IMR-90 (cell line): Measurements from ENCODE around the gene EXD2. TPM values are rescaled to one million over a fixed set of nuclear protein-coding genes. Genes with fewer than 3 reads are reported as not detected.

ENCODE experiments used
- ATAC-seq: fragments of 200-7000 bp; cut with Tn5 transposase; 2 replicates; pipeline ENCODE4 v1.9.1; 2020; ENCODE audit warnings: low read depth, mild to moderate bottlenecking, moderate library complexity
- BruUV-seq: library from RNA; stranded (reverse); fragments of 400-500 nt; replicated peaks from 2 replicates; lab custom pipeline; 2021; lab: Mats Ljungman, UMichigan
- CTCF ChIA-PET: fragments of 300-600 bp; formaldehyde crosslinking; extraction: SDS; loops from one replicate; lab custom pipeline; 2021; ENCODE audit warnings: antibody characterized with exemption; lab: Yijun Ruan, JAX
- POLR2A ChIA-PET: fragments of 300-600 bp; sonication (Branson Sonifier 250); formaldehyde crosslinking; loops from one replicate; lab custom pipeline; 2022; ENCODE audit warnings: antibody characterized with exemption; ENCODE audit not compliant: unreplicated experiment; lab: Charles Lee
- DNase-seq: peaks from one replicate; pipeline ENCODE4 v3.0.0; 2013
- H2AFZ ChIP-seq: replicated peaks from 2 replicates; pipeline ENCODE3; 2013; ENCODE audit warnings: low read length, mild to moderate bottlenecking; ENCODE audit not compliant: poor library complexity
- H2AK5ac ChIP-seq: 2 replicates; pipeline ENCODE4 v1.6.1; 2013; ENCODE audit warnings: low read depth, low read length, inconsistent platforms
- H2AK9ac ChIP-seq: replicated peaks from 2 replicates; pipeline ENCODE3; 2013; ENCODE audit warnings: mild to moderate bottlenecking, low read depth, low read length, moderate library complexity; ENCODE audit not compliant: poor library complexity
- H2BK120ac ChIP-seq: 2 replicates; pipeline ENCODE4 v1.6.1; 2013; ENCODE audit warnings: low read depth, low read length, inconsistent platforms
- H2BK15ac ChIP-seq: 3 replicates; pipeline ENCODE4 v1.6.1; 2013; ENCODE audit warnings: low read depth, low read length, inconsistent platforms
- H2BK20ac ChIP-seq: 2 replicates; pipeline ENCODE4 v1.6.1; 2013; ENCODE audit warnings: low read depth, mild to moderate bottlenecking, inconsistent platforms, low read length, moderate library complexity
- H2BK5ac ChIP-seq: 2 replicates; pipeline ENCODE4 v1.6.1; 2013; ENCODE audit warnings: mild to moderate bottlenecking, low read depth, low read length, inconsistent platforms; ENCODE audit not compliant: poor library complexity, severe bottlenecking
- H3K14ac ChIP-seq: replicated peaks from 2 replicates; pipeline ENCODE4 v1.6.1; 2013; ENCODE audit warnings: low read depth, low read length, inconsistent platforms
- H3K18ac ChIP-seq: 2 replicates; pipeline ENCODE4 v1.6.1; 2013; ENCODE audit warnings: low read depth, low read length, control low read depth
- H3K23ac ChIP-seq: 2 replicates; pipeline ENCODE4 v1.6.1; 2013; ENCODE audit warnings: low read depth, low read length, inconsistent platforms
- H3K27ac ChIP-seq: 2 replicates; pipeline ENCODE4 v1.5.1; 2013; ENCODE audit warnings: mild to moderate bottlenecking, control low read depth, low read length; ENCODE audit not compliant: insufficient read depth
- H3K27me3 ChIP-seq: 2 replicates; pipeline ENCODE4 v1.6.1; 2013; ENCODE audit warnings: low read length; ENCODE audit not compliant: control insufficient read depth, insufficient read depth
- H3K36me3 ChIP-seq: 2 replicates; pipeline ENCODE4 v1.6.1; 2013; ENCODE audit warnings: low read length, mixed read lengths; ENCODE audit not compliant: control insufficient read depth, insufficient read depth
- H3K4ac ChIP-seq: 2 replicates; pipeline ENCODE4 v1.6.1; 2013; ENCODE audit warnings: low read depth, low read length, inconsistent platforms
- H3K4me1 ChIP-seq: 2 replicates; pipeline ENCODE4 v1.6.1; 2013; ENCODE audit warnings: low read length, mixed read lengths; ENCODE audit not compliant: control insufficient read depth, insufficient read depth
- H3K4me2 ChIP-seq: 2 replicates; pipeline ENCODE4 v1.6.1; 2013; ENCODE audit warnings: low read depth, mild to moderate bottlenecking, control low read depth, low read length, moderate library complexity
- H3K4me3 ChIP-seq: 2 replicates; pipeline ENCODE4 v1.5.1; 2013; ENCODE audit warnings: low read depth, mild to moderate bottlenecking, control low read depth, low read length, moderate library complexity; ENCODE audit not compliant: insufficient read depth
- H3K56ac ChIP-seq: 2 replicates; pipeline ENCODE4 v1.6.1; 2013; ENCODE audit warnings: low read length, inconsistent platforms; ENCODE audit not compliant: insufficient read depth; ENCODE audit errors: extremely low read depth
- H3K79me1 ChIP-seq, 2 experiments: 2 replicates each; pipeline ENCODE4 v1.6.1; 2013; ENCODE audit warnings: low read length in 2 of 2, inconsistent platforms in 1 of 2, low read depth in 1 of 2
- H3K9ac ChIP-seq: 2 replicates; pipeline ENCODE4 v1.6.1; 2013; ENCODE audit warnings: low read depth, low read length, control low read depth
- H3K9me1 ChIP-seq: 2 replicates; pipeline ENCODE4 v1.6.1; 2013; ENCODE audit warnings: low read length, inconsistent platforms; ENCODE audit not compliant: insufficient read depth
- H3K9me3 ChIP-seq: 2 replicates; pipeline ENCODE4 v1.6.1; 2013; ENCODE audit warnings: low read length; ENCODE audit not compliant: control insufficient read depth, insufficient read depth
- H4K20me1 ChIP-seq: 2 replicates; pipeline ENCODE4 v1.6.1; 2013; ENCODE audit warnings: low read length, inconsistent platforms; ENCODE audit not compliant: insufficient read depth
- H4K5ac ChIP-seq: 2 replicates; pipeline ENCODE4 v1.6.1; 2013; ENCODE audit warnings: mild to moderate bottlenecking, low read depth, low read length, control low read depth
- H4K8ac ChIP-seq, 2 experiments: 2 replicates each; pipeline ENCODE4 v1.6.1; 2013; ENCODE audit warnings: low read depth in 2 of 2, low read length in 2 of 2, control low read depth in 1 of 2, inconsistent platforms in 1 of 2
- H4K91ac ChIP-seq: 2 replicates; pipeline ENCODE4 v1.6.1; 2013; ENCODE audit warnings: low read depth, low read length, inconsistent platforms; ENCODE audit not compliant: insufficient read depth
- BHLHE40 ChIP-seq: fragments of 150-350 bp; IDR thresholded peaks from 2 replicates; pipeline ENCODE4 v1.6.1; 2016; ENCODE audit warnings: mild to moderate bottlenecking, low read depth, low read length
- CHD1 ChIP-seq: IDR thresholded peaks from 2 replicates; pipeline ENCODE4 v1.6.1; 2012; ENCODE audit warnings: low read depth, low read length, improper control_type of control experiment
- FOS ChIP-seq: fragments of 150-350 bp; IDR thresholded peaks from 2 replicates; pipeline ENCODE4 v1.6.1; 2016; ENCODE audit warnings: low read depth, low read length
- MAFK ChIP-seq: IDR thresholded peaks from 2 replicates; pipeline ENCODE4 v1.6.1; 2012; ENCODE audit warnings: low read depth, low read length, improper control_type of control experiment
- MAZ ChIP-seq: IDR thresholded peaks from 2 replicates; pipeline ENCODE4 v1.6.1; 2012; ENCODE audit warnings: low read depth, mild to moderate bottlenecking, low read length, improper control_type of control experiment, moderate library complexity, borderline replicate concordance
- MXI1 ChIP-seq: IDR thresholded peaks from 2 replicates; pipeline ENCODE4 v1.6.1; 2012; ENCODE audit warnings: low read depth, mild to moderate bottlenecking, low read length, moderate library complexity, borderline replicate concordance
- RCOR1 ChIP-seq: IDR thresholded peaks from 2 replicates; pipeline ENCODE4 v1.6.1; 2012; ENCODE audit warnings: mild to moderate bottlenecking, low read length, improper control_type of control experiment; ENCODE audit not compliant: insufficient replicate concordance
- RFX5 ChIP-seq: IDR thresholded peaks from 2 replicates; pipeline ENCODE4 v1.8.0; 2012; ENCODE audit warnings: low read depth, mild to moderate bottlenecking, low read length, moderate library complexity
- SMC3 ChIP-seq: fragments of 150-350 bp; IDR thresholded peaks from 2 replicates; pipeline ENCODE4 v1.6.1; 2016; ENCODE audit warnings: low read depth, mild to moderate bottlenecking, antibody characterized with exemption, low read length, moderate library complexity
- WGBS, 2 experiments: methylation state at CpG; one replicate each; pipeline versions ENCODE4 v1.1.5 to v1.1.7; 2013; ENCODE audit warnings: missing lambda C conversion rate in 2 of 2; ENCODE audit not compliant: insufficient read length in 1 of 2; ENCODE audit errors: extremely low coverage in 2 of 2; 5-methylcytosine and 5-hydroxymethylcytosine counted together
- dilution Hi-C: fragments of 300-500 bp; cut with HindIII; formaldehyde crosslinking; loops from one replicate; pipeline ENCODE4 v1.14.3; 2018; ENCODE audit warnings: low sequenced_read_pairs; ENCODE audit not compliant: unreplicated experiment
- in situ Hi-C: fragments of 300-500 bp; cut with MboI; formaldehyde crosslinking; loops from 3 replicates; pipeline ENCODE4 v1.14.3; 2019; ENCODE audit warnings: low sequenced_read_pairs, inconsistent platforms, mixed read lengths
- intact Hi-C: fragments of 100-400 bp; cut with micrococcal nuclease; formaldehyde crosslinking; loops from 2 replicates; pipeline ENCODE4 v1.10.0; 2022
- polyA plus RNA-seq, 3 experiments: library from polyadenylated mRNA; depleted of rRNA; stranded (reverse); fragments of >200 nt; gene quantifications; 2 replicates each; pipeline ENCODE4 v1.2.3, GENCODE V29; 2012; ENCODE audit warnings: low replicate concordance in 1 of 3
- total RNA-seq: library from RNA; depleted of rRNA; stranded (reverse); fragments of >200 nt; gene quantifications from 2 replicates; pipeline ENCODE4 v1.2.3, GENCODE V29; 2012
- TF ChIP-seq, protein P1 (sequence below): fragments of 150-350 bp; IDR thresholded peaks from 2 replicates; pipeline ENCODE4 v1.6.1; 2017; ENCODE audit warnings: mild to moderate bottlenecking, antibody characterized with exemption, low read length, low read depth
- TF ChIP-seq, protein P2 (sequence below): conservative IDR thresholded peaks from 2 replicates; pipeline ENCODE4 v1.5.1; 2012; ENCODE audit warnings: mild to moderate bottlenecking, low read depth, low read length, improper control_type of control experiment
- TF ChIP-seq, protein P3 (sequence below): fragments of 150-350 bp; IDR thresholded peaks from 2 replicates; pipeline ENCODE4 v1.6.1; 2016; ENCODE audit warnings: low read depth, mild to moderate bottlenecking, low read length, moderate library complexity, borderline replicate concordance

The EXD2 gene
- total and polyA plus RNA-seq, 2 of the 4 experiments (the other 2 are of a cell fraction) = 11.0 to 13.3 TPM

DNA sequence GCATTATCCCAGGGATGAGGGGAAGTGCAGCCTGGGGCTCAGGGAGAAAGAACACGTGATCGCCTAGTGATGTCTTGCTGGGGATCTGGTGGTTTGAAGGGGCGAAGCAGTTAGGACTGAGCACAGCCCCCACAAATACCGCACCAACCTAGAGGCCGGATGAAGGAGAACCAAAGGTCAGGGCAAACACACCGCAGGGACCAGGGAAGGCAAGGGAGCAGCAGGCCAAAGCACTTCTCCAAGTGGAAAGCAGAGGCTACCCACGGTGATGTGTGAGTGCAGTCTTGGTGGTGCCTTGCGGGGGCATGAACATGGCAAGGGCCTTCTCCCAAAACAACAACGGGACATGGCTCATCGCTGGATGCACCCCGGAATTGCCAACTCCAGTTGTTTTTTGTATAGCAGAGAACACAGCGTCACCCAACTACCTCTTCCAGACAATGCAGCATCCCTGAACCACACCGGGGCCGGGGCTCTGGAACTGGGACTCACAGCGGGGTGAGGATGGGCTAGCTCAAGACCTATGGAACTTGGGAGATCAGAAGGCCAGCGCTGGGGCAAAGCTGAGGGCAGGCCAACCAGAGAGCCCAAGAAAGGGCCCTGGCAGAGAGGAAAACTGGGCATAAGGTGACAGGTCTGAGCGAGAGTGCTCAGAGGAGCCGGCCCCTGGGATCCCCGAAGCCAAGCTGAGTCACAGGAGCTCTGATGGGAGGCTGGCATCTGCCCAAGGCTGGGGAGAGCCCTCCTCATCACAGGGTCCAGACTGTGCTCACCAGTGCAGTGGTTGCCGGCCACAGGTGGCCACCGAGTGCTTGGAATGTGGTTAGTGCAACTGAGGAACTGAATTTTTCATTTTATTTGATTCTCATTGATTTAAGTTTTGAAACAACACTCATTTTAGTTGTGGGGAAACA lies 79.8 kb downstream of the EXD2 start (continued):
- TF ChIP-seq, protein P1, sequence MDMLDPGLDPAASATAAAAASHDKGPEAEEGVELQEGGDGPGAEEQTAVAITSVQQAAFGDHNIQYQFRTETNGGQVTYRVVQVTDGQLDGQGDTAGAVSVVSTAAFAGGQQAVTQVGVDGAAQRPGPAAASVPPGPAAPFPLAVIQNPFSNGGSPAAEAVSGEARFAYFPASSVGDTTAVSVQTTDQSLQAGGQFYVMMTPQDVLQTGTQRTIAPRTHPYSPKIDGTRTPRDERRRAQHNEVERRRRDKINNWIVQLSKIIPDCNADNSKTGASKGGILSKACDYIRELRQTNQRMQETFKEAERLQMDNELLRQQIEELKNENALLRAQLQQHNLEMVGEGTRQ = no peak

DNA sequence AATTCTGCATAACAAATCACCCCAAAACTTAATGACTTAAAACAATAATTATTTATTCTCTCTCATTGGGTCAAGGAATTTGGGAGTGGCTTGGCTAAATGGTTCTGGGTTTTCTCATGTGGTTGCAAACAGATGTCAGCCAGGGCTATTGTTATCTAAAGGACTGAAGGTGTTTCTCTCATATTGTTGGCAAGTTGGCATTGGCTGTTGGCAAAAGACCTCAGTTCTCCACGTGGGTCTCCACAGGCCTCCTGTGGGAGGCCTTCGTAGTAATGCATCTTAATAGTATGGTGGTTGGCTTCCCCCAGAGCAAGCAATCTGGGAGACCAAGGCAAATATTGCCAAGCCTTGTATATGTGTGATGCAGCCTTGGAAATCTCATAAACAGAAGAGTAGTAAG lies 83.0 kb downstream of the EXD2 start:
- Histone ChIP-seq H4K20me1 (no peaks in the 10 kb centered on the region), H2AK5ac (no peak overlapping the region), H4K91ac (no peak overlapping the region), H3K4me3 (no peak overlapping the region), H2BK5ac (no peak overlapping the region), H3K14ac (no peak overlapping the region), H3K4ac (no peak overlapping the region), H3K23ac (no peak overlapping the region), H3K79me1 (peaks cover 0 to 4% of the 10 kb centered on the region in 2 experiments; a peak in 1 of 4 replicates), H3K27ac (no peak overlapping the region), H2BK15ac (no peak overlapping the region), H3K9me1 (peaks cover 4% of the 10 kb centered on the region), H3K18ac (no peak overlapping the region), H3K27me3 (peaks cover 10% of the 10 kb centered on the region), H3K9ac (no peak overlapping the region), H2BK120ac (no peak overlapping the region), H3K56ac (no peak overlapping the region), H2AFZ (no peak overlapping the region), H3K4me2 (no peak overlapping the region), H2BK20ac (no peak overlapping the region), H3K9me3 (no peaks in the 10 kb centered on the region), H4K8ac (no peak overlapping the region), H3K4me1 (no peaks in the 10 kb centered on the region), H3K36me3 (no peaks in the 10 kb centered on the region), H2AK9ac (no peak overlapping the region), H4K5ac (no peak overlapping the region)
- DNase-seq = no peak
- in situ Hi-C loops (loop anchor here (25.0 kb wide), 1 partner anchor 463 kb away; no protein-coding TSS in a partner anchor), intact Hi-C loops (no loop called here), dilution Hi-C loops (no loop called here)
- 0% methylated on average over 1 of the region's 2 CpGs; no CpG with 5 or more reads in 1 of the 2 experiments for WGBS, 2 experiments
- ATAC-seq = no peak
- POLR2A ChIA-PET = no interaction called here
- CTCF ChIA-PET = no interaction called here
- no TSS peak for BruUV-seq
- TF ChIP-seq, protein P2, sequence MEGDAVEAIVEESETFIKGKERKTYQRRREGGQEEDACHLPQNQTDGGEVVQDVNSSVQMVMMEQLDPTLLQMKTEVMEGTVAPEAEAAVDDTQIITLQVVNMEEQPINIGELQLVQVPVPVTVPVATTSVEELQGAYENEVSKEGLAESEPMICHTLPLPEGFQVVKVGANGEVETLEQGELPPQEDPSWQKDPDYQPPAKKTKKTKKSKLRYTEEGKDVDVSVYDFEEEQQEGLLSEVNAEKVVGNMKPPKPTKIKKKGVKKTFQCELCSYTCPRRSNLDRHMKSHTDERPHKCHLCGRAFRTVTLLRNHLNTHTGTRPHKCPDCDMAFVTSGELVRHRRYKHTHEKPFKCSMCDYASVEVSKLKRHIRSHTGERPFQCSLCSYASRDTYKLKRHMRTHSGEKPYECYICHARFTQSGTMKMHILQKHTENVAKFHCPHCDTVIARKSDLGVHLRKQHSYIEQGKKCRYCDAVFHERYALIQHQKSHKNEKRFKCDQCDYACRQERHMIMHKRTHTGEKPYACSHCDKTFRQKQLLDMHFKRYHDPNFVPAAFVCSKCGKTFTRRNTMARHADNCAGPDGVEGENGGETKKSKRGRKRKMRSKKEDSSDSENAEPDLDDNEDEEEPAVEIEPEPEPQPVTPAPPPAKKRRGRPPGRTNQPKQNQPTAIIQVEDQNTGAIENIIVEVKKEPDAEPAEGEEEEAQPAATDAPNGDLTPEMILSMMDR = no peak
- no peak for TF ChIP-seq BHLHE40
- TF ChIP-seq, protein P3, sequence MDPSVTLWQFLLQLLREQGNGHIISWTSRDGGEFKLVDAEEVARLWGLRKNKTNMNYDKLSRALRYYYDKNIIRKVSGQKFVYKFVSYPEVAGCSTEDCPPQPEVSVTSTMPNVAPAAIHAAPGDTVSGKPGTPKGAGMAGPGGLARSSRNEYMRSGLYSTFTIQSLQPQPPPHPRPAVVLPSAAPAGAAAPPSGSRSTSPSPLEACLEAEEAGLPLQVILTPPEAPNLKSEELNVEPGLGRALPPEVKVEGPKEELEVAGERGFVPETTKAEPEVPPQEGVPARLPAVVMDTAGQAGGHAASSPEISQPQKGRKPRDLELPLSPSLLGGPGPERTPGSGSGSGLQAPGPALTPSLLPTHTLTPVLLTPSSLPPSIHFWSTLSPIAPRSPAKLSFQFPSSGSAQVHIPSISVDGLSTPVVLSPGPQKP = no peak
- no peak for TF ChIP-seq RFX5
- TF ChIP-seq MAZ = no peak
- TF ChIP-seq FOS = no peak
- TF ChIP-seq MAFK = no peak
- TF ChIP-seq RCOR1 = no peak
- TF ChIP-seq CHD1 = no peak
- TF ChIP-seq MXI1 = no peak
- TF ChIP-seq SMC3 = no peak
